NCI-H146 (cell line): ENCODE data around the gene COL6A3.
"Not testable (repeated sequence)": the region's sequence is repeated elsewhere in the genome, so short reads cannot be mapped to it uniquely, and the experiment has no call there.

Experiments
- DNase-seq: peaks from one replicate; lab custom pipeline; 2025; lab: John Stamatoyannopoulos, UW

Gene COL6A3

DNA sequence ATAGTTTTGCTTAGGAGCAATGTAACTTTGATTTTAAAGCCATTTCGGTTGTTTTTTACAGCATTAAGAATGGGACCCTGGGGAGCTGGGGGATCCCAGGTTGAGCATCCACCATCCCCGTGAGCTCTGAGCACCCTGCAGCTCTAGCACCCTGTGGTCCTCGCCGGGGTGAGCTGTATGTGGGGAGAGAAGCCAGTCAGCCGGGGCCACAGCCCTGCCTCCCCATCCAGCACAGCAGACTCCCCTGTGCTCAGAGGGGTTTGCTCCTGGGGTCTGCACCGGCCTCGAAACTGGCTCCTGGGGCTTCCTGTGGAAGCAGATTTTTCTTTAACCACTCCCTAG lies 1.3 kb downstream of the COL6A3 start:
- DNase-seq, result no peak

- DNase-seq, result no peak
Measured at GRCh38 chr2:237411683-237412423, 2.1 kb downstream of the COL6A3 start.

GRCh38 chr2:237411092-237411601 lies 2.8 kb downstream of the COL6A3 start:
- no peak for DNase-seq

GRCh38 chr2:237409263-237409662 lies 4.7 kb downstream of the COL6A3 start:
- not testable (repeated sequence) for DNase-seq

DNA sequence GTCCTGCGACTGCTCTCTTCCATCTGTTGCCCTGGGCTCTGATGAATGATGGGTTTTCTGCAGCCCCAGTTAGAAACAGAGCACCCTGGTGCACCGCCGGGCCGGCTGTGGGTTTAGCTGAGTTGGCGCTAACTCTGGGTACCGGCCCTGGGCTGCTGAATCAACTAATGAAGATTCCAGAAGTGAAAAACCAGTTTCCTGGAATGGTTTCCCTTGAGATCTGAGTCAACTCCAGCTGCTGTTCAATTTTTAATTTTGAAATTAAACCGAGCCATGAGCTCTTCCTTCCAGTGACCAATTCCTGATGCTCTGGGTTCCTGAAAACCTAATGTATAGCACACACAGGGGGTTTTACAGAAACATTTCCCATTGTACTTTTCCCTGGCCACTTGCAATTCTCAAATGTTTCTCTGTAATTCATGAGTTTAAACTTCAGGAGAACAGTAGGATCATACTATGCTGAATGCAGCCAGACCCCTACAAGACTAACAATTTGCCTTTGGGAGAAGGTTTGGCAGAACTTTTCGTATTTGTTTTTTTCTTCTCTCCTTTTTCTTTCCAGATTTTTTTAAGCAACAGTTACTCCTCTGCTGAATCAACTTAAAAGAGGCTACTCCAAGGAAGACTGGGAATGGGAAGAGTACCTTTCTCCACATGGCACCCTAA lies 5.5 kb downstream of the COL6A3 start:
- no peak for DNase-seq

DNA sequence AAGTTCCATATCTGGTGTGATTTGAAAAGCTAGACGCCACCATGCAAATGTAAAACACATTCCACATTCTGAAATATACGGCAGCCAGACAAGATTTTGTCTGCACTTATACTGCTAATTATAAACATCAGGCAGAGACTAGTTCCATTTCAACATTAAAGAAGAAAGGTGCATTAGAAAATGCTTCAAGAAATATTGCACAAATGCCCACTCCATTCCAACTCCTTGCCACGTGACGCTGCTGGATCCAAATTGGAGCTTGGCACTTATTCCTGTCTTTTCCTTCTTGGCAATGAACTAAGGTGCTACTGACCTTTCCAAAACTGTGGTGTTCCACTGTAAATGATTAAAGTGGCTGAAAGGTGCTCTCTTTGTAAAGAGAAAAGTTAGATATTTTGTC lies 6.3 kb downstream of the COL6A3 start:
- DNase-seq, result no peak

DNA sequence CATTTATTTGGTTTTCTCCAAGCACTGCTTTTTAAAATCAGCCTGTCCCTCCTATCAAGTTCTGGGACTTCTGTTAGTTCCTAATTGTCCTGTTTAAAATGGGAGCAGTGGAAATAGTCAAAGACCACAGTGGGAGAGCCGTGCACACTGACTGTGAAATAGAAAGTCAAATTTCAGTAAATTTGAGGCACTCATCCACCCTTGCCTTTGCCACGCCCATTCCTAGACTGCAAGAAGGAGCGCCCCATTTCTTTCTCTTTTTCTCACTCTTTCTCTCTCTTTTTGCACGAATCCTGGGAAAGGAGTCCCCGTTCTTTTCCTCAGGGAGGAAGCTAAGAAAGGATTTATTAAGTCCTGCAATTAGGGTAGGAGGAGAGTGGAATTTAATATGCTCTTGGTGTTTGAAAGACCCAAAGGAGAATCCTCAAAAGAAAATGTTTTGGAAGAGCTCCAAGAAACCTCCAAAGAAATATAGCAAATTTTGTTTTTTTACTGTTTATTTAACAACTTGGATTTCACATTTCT lies 7.5 kb downstream of the COL6A3 start:
- DNase-seq, result no peak

- no peak for DNase-seq
Measured at GRCh38 chr2:237405605-237406004, 8.4 kb downstream of the COL6A3 start.

DNA sequence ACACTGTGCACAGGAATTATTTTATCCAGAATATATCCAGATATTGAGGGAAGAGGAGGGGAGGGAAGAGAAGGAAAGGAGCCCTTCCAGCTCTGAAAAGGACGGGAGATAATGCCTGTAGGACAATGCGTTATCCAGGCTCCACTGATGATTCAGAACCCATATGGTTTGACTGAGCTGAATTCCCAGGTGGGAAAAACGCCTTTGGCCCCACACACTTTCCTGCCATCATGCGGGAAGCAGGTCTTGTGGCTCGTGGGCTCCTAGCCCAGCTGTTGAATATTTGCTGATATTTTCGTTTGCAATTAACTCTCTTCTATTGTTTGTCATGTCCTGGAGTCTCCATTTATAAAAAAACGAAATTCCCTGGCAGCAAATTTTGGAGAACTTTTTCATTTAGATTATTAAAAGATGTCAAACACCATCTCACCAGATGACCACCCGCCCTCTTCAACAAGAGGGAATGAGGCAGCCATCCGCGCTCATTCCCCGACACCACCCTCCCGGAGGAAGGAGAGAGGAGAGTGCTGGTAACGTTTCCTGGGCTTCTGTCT lies 8.9 kb downstream of the COL6A3 start:
- no peak for DNase-seq

DNA sequence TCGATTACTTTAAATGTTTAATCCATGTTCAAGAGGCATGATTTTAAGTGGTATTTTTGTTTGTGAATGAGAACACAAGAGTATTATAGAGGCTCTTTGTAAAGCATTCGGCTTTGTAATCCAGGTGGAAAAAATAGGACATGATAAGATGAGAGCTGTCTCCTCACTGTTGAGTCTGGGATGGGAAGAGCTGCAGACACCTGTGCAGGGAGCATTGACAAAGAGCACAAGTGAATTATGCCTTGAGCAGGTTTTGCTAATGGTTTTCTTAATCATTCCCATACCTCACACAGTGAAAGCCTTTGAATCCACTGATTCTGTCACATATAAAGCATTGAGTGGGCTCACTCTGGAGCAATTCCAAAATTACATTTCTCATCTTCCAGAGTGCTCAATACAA lies 9.6 kb downstream of the COL6A3 start:
- no peak for DNase-seq

- DNase-seq, result no peak
Measured at GRCh38 chr2:237403024-237403882, 10.7 kb downstream of the COL6A3 start.

DNA sequence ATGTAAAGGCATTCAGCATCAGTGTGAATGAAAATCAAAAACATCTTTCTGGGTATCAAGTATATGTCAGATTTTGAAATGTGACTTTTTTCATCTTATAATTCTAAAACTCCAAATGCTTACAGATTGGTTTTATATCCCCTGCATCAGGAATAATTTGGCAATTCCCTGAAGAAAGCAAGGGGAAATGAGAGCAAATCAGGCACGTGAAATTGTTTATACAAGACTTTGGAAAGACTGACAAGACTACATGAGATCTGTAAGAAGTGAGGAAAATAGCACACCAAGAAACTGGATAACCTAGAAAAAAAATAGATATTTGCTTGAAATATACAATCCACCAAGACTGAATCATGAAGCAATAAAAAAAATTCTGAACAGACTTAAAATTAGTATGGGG lies 13.8 kb downstream of the COL6A3 start:
- DNase-seq, result no peak

- DNase-seq, result no peak
Measured at GRCh38 chr2:237397072-237397471, 16.9 kb downstream of the COL6A3 start.

DNA sequence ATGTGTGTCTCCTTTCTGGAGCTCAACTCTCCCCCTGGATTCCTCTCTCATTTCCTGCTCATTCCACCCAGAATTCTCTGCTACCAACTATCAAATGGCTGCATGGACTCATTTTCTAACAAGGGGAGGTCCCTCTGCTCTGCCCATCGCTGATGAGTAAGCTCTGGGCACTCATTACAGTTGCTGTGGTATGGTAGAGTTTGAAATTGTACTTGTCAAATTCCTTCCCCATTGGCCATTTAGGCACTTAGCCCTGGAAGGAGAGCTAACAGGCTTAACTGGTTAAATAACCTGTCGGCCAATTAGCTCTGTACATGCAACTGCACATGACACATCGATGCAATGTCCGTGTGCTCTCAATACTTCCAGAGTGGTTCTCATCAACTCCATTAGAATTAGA lies 20.4 kb downstream of the COL6A3 start:
- DNase-seq, result no peak

DNA sequence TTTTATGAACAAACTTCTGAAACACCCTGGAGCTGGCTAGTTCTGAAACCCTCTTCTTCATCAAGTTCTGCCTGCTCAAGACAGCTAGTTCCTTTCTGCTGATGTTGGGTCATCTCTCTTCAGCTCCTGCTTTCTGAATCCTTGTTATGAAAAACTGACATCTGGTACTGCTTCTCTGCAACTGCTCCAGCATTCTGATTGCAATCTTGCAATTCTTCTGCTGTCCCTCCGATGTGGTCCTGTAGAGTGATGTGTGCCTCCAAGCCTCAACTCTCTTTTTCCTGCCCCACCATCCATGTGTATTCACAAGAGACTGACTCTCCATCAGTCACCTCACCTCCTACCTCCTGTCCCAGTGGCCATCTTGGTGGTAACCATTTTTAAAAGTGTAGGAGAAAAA lies 21.8 kb downstream of the COL6A3 start:
- no peak for DNase-seq

DNA sequence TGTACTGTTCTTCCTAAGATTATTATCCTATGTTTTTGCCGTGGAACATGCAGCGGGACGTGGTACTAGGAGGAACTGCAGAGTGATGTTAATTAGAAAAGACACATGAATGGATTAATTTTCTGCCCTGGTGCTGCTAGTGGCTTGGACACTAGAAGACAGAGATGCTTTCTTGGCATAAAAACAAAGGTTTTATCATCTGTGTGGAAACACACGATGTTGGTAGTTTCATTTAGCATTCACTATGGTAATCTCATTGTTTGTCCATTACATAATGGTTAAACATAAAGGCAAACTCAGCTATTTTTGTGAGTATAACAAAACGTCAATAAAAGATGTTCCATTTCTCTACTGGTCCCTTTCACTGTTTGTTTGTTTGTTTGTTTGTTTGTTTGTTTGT lies 22.8 kb downstream of the COL6A3 start:
- no peak for DNase-seq

DNA sequence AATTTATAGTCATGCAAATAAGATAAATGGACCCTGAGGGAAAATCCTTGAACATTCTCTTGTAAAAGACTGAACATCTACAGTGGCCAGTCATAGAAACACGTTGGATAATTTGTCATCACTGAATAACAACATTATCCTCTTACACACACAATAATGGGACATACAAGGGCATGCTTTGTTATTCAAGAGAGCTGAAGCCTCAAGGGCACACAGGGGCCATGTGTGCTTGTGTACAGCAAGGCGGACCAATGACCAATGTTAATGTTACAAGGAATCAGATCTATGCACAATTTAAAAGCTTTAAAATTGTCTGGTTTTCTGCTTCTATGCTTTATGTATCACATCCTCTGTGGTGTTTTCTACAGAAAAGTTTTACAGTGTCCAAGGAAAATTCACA lies 23.7 kb downstream of the COL6A3 start:
- no peak for DNase-seq

- DNase-seq, result no peak
Measured at GRCh38 chr2:237389831-237390230, 24.1 kb downstream of the COL6A3 start.

DNA sequence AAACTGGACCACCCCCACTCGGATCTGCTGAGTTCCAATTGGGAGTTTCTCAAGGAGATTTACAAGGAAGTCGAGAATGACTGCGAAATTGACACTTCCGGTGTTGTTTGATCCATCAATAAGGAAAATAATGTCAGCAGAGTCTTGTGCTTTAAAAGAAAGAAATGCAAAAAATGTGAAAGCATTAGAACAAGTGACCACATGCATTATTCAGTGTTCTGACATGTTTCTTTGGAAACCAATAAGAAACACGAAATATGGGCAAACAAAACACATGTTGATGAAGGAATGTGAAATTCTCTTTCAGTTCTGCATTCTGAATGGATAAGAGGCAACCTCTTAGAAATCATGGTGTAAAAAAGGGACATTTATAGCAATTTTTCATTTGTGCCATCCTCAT lies 25.9 kb downstream of the COL6A3 start:
- no peak for DNase-seq

- DNase-seq, result no peak
Measured at GRCh38 chr2:237384672-237385020, 29.3 kb downstream of the COL6A3 start.

DNA sequence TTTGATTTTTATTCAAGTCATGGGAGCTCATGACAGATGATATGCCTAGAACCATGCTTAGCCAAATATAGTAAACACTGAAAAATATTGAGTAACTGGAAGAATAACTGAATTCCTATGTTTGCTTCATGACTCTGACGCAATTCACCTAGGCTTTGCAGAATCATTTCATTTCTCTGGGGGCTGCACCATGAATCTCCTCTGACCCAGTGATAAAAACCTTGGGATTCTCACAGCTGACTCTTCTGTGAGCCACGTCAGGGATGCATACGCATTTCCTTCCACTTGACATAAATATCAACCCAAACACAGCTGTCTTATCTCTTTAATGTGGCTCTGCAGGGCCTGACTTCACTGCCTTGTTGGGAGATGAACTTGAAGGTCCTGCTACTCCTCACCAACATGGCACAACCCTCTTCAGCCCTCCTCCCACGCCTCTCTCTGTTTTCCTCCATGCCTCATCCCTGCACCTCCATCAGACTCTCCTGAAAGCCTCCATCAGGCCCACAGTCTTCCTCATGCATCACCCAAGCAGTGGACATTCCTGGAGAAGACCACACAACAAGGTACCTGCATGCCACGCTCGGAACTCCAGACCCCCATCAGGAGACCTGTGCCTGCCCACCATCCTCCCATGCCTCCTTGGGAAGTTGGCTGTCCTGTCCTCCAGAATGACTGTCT lies 29.8 kb downstream of the COL6A3 start:
- no peak for DNase-seq

- no peak for DNase-seq
Measured at GRCh38 chr2:237380768-237381167, 33.2 kb downstream of the COL6A3 start.
